HG02973 (cell line): ENCODE measurements around the gene SAAL1.

Experiments used
- ATAC-seq: cut with Tn5 transposase; IDR thresholded peaks from one replicate; pipeline ENCODE4 v1.9.1; 2021; ENCODE audit warnings: moderate library complexity; ENCODE audit not compliant: unreplicated experiment

SAAL1 gene

GRCh38 chr11:18088366-18088765 lies 17.5 kb downstream of the SAAL1 start:
- ATAC-seq, result no peak

GRCh38 chr11:18081551-18081950 lies 24.3 kb downstream of the SAAL1 start:
- ATAC-seq, result no peak

GRCh38 chr11:18080451-18080850 lies 25.4 kb downstream of the SAAL1 start:
- no peak for ATAC-seq

GRCh38 chr11:18078909-18079308 lies 27.0 kb downstream of the SAAL1 start:
- no peak for ATAC-seq

GRCh38 chr11:18075444-18075843 lies 30.4 kb downstream of the SAAL1 start:
- no peak for ATAC-seq

- ATAC-seq, result no peak
Observed at GRCh38 chr11:18071098-18071705, 34.7 kb downstream of the SAAL1 start.

GRCh38 chr11:18067372-18067771 lies 38.5 kb downstream of the SAAL1 start:
- no peak for ATAC-seq

GRCh38 chr11:18066626-18067025 lies 39.3 kb downstream of the SAAL1 start:
- ATAC-seq, result no peak

- ATAC-seq, result no peak
Observed at GRCh38 chr11:18065572-18065971, 40.3 kb downstream of the SAAL1 start.

- ATAC-seq, result no peak
Observed at GRCh38 chr11:18064450-18065054, 41.3 kb downstream of the SAAL1 start.

GRCh38 chr11:18063862-18064434 lies 41.9 kb downstream of the SAAL1 start:
- no peak for ATAC-seq

GRCh38 chr11:18063125-18063524 lies 42.8 kb downstream of the SAAL1 start:
- ATAC-seq, result no peak

- ATAC-seq, result no peak
Observed at GRCh38 chr11:18061351-18061750, 44.5 kb downstream of the SAAL1 start.

GRCh38 chr11:18056561-18057181 lies 49.2 kb downstream of the SAAL1 start:
- ATAC-seq, result no peak

- no peak for ATAC-seq
Observed at GRCh38 chr11:18054511-18055103, 51.3 kb downstream of the SAAL1 start.

- no peak for ATAC-seq
Observed at GRCh38 chr11:18050848-18051247, 55.0 kb downstream of the SAAL1 start.

- no peak for ATAC-seq
Observed at GRCh38 chr11:18046116-18046777, 59.6 kb downstream of the SAAL1 start, which contains the start of gene TPH1. TSS of gene TPH1 (minus strand) at chr11:18046269. CDS start at chr11:18040762, 5,507 bp downstream.

- no peak for ATAC-seq
Observed at GRCh38 chr11:18036456-18036855, 69.4 kb downstream of the SAAL1 start.
